IMR-90 (cell line): ENCODE results near the gene IFRD2. TPM values are rescaled to one million over a fixed set of nuclear protein-coding genes. Genes with fewer than 3 reads are reported as not detected.
A peak's percentile ranks its signal among the peaks of the same experiment; 100 is the strongest.

Experiments used
- ATAC-seq: fragments of 200-7000 bp; cut with Tn5 transposase; 2 replicates; pipeline ENCODE4 v1.9.1; 2020; ENCODE audit warnings: low read depth, mild to moderate bottlenecking, moderate library complexity
- BruUV-seq: library from RNA; stranded (reverse); fragments of 400-500 nt; replicated peaks from 2 replicates; lab custom pipeline; 2021; lab: Mats Ljungman, UMichigan
- CTCF ChIA-PET: fragments of 300-600 bp; formaldehyde crosslinking; extraction: SDS; loops from one replicate; lab custom pipeline; 2021; ENCODE audit warnings: antibody characterized with exemption; lab: Yijun Ruan, JAX
- POLR2A ChIA-PET: fragments of 300-600 bp; sonication (Branson Sonifier 250); formaldehyde crosslinking; loops from one replicate; lab custom pipeline; 2022; ENCODE audit warnings: antibody characterized with exemption; ENCODE audit not compliant: unreplicated experiment; lab: Charles Lee
- DNase-seq: peaks from one replicate; pipeline ENCODE4 v3.0.0; 2013
- H2AFZ ChIP-seq: replicated peaks from 2 replicates; pipeline ENCODE3; 2013; ENCODE audit warnings: low read length, mild to moderate bottlenecking; ENCODE audit not compliant: poor library complexity
- H2AK5ac ChIP-seq: 2 replicates; pipeline ENCODE4 v1.6.1; 2013; ENCODE audit warnings: low read depth, low read length, inconsistent platforms
- H2AK9ac ChIP-seq: replicated peaks from 2 replicates; pipeline ENCODE3; 2013; ENCODE audit warnings: mild to moderate bottlenecking, low read depth, low read length, moderate library complexity; ENCODE audit not compliant: poor library complexity
- H2BK120ac ChIP-seq: 2 replicates; pipeline ENCODE4 v1.6.1; 2013; ENCODE audit warnings: low read depth, low read length, inconsistent platforms
- H2BK15ac ChIP-seq: 3 replicates; pipeline ENCODE4 v1.6.1; 2013; ENCODE audit warnings: low read depth, low read length, inconsistent platforms
- H2BK20ac ChIP-seq: 2 replicates; pipeline ENCODE4 v1.6.1; 2013; ENCODE audit warnings: low read depth, mild to moderate bottlenecking, inconsistent platforms, low read length, moderate library complexity
- H2BK5ac ChIP-seq: 2 replicates; pipeline ENCODE4 v1.6.1; 2013; ENCODE audit warnings: mild to moderate bottlenecking, low read depth, low read length, inconsistent platforms; ENCODE audit not compliant: poor library complexity, severe bottlenecking
- H3K14ac ChIP-seq: replicated peaks from 2 replicates; pipeline ENCODE4 v1.6.1; 2013; ENCODE audit warnings: low read depth, low read length, inconsistent platforms
- H3K18ac ChIP-seq: 2 replicates; pipeline ENCODE4 v1.6.1; 2013; ENCODE audit warnings: low read depth, low read length, control low read depth
- H3K23ac ChIP-seq: 2 replicates; pipeline ENCODE4 v1.6.1; 2013; ENCODE audit warnings: low read depth, low read length, inconsistent platforms
- H3K27ac ChIP-seq: 2 replicates; pipeline ENCODE4 v1.5.1; 2013; ENCODE audit warnings: mild to moderate bottlenecking, control low read depth, low read length; ENCODE audit not compliant: insufficient read depth
- H3K27me3 ChIP-seq: 2 replicates; pipeline ENCODE4 v1.6.1; 2013; ENCODE audit warnings: low read length; ENCODE audit not compliant: control insufficient read depth, insufficient read depth
- H3K36me3 ChIP-seq: 2 replicates; pipeline ENCODE4 v1.6.1; 2013; ENCODE audit warnings: low read length, mixed read lengths; ENCODE audit not compliant: control insufficient read depth, insufficient read depth
- H3K4ac ChIP-seq: 2 replicates; pipeline ENCODE4 v1.6.1; 2013; ENCODE audit warnings: low read depth, low read length, inconsistent platforms
- H3K4me1 ChIP-seq: 2 replicates; pipeline ENCODE4 v1.6.1; 2013; ENCODE audit warnings: low read length, mixed read lengths; ENCODE audit not compliant: control insufficient read depth, insufficient read depth
- H3K4me2 ChIP-seq: 2 replicates; pipeline ENCODE4 v1.6.1; 2013; ENCODE audit warnings: low read depth, mild to moderate bottlenecking, control low read depth, low read length, moderate library complexity
- H3K4me3 ChIP-seq: 2 replicates; pipeline ENCODE4 v1.5.1; 2013; ENCODE audit warnings: low read depth, mild to moderate bottlenecking, control low read depth, low read length, moderate library complexity; ENCODE audit not compliant: insufficient read depth
- H3K56ac ChIP-seq: 2 replicates; pipeline ENCODE4 v1.6.1; 2013; ENCODE audit warnings: low read length, inconsistent platforms; ENCODE audit not compliant: insufficient read depth; ENCODE audit errors: extremely low read depth
- H3K79me1 ChIP-seq, 2 experiments: 2 replicates each; pipeline ENCODE4 v1.6.1; 2013; ENCODE audit warnings: low read length in 2 of 2, inconsistent platforms in 1 of 2, low read depth in 1 of 2
- H3K9ac ChIP-seq: 2 replicates; pipeline ENCODE4 v1.6.1; 2013; ENCODE audit warnings: low read depth, low read length, control low read depth
- H3K9me1 ChIP-seq: 2 replicates; pipeline ENCODE4 v1.6.1; 2013; ENCODE audit warnings: low read length, inconsistent platforms; ENCODE audit not compliant: insufficient read depth
- H3K9me3 ChIP-seq: 2 replicates; pipeline ENCODE4 v1.6.1; 2013; ENCODE audit warnings: low read length; ENCODE audit not compliant: control insufficient read depth, insufficient read depth
- H4K20me1 ChIP-seq: 2 replicates; pipeline ENCODE4 v1.6.1; 2013; ENCODE audit warnings: low read length, inconsistent platforms; ENCODE audit not compliant: insufficient read depth
- H4K5ac ChIP-seq: 2 replicates; pipeline ENCODE4 v1.6.1; 2013; ENCODE audit warnings: mild to moderate bottlenecking, low read depth, low read length, control low read depth
- H4K8ac ChIP-seq, 2 experiments: 2 replicates each; pipeline ENCODE4 v1.6.1; 2013; ENCODE audit warnings: low read depth in 2 of 2, low read length in 2 of 2, control low read depth in 1 of 2, inconsistent platforms in 1 of 2
- H4K91ac ChIP-seq: 2 replicates; pipeline ENCODE4 v1.6.1; 2013; ENCODE audit warnings: low read depth, low read length, inconsistent platforms; ENCODE audit not compliant: insufficient read depth
- CHD1 ChIP-seq: IDR thresholded peaks from 2 replicates; pipeline ENCODE4 v1.6.1; 2012; ENCODE audit warnings: low read depth, low read length, improper control_type of control experiment
- FOS ChIP-seq: fragments of 150-350 bp; IDR thresholded peaks from 2 replicates; pipeline ENCODE4 v1.6.1; 2016; ENCODE audit warnings: low read depth, low read length
- MAZ ChIP-seq: IDR thresholded peaks from 2 replicates; pipeline ENCODE4 v1.6.1; 2012; ENCODE audit warnings: low read depth, mild to moderate bottlenecking, low read length, improper control_type of control experiment, moderate library complexity, borderline replicate concordance
- MXI1 ChIP-seq: IDR thresholded peaks from 2 replicates; pipeline ENCODE4 v1.6.1; 2012; ENCODE audit warnings: low read depth, mild to moderate bottlenecking, low read length, moderate library complexity, borderline replicate concordance
- RAD21 ChIP-seq: IDR thresholded peaks from 2 replicates; pipeline ENCODE4 v1.6.1; 2012; ENCODE audit warnings: low read length, improper control_type of control experiment
- RCOR1 ChIP-seq: IDR thresholded peaks from 2 replicates; pipeline ENCODE4 v1.6.1; 2012; ENCODE audit warnings: mild to moderate bottlenecking, low read length, improper control_type of control experiment; ENCODE audit not compliant: insufficient replicate concordance
- SMC3 ChIP-seq: fragments of 150-350 bp; IDR thresholded peaks from 2 replicates; pipeline ENCODE4 v1.6.1; 2016; ENCODE audit warnings: low read depth, mild to moderate bottlenecking, antibody characterized with exemption, low read length, moderate library complexity
- WGBS, 2 experiments: methylation state at CpG; one replicate each; pipeline versions ENCODE4 v1.1.5 to v1.1.7; 2013; ENCODE audit warnings: missing lambda C conversion rate in 2 of 2; ENCODE audit not compliant: insufficient read length in 1 of 2; ENCODE audit errors: extremely low coverage in 2 of 2; 5-methylcytosine and 5-hydroxymethylcytosine counted together
- dilution Hi-C: fragments of 300-500 bp; cut with HindIII; formaldehyde crosslinking; loops from one replicate; pipeline ENCODE4 v1.14.3; 2018; ENCODE audit warnings: low sequenced_read_pairs; ENCODE audit not compliant: unreplicated experiment
- in situ Hi-C: fragments of 300-500 bp; cut with MboI; formaldehyde crosslinking; loops from 3 replicates; pipeline ENCODE4 v1.14.3; 2019; ENCODE audit warnings: low sequenced_read_pairs, inconsistent platforms, mixed read lengths
- intact Hi-C: fragments of 100-400 bp; cut with micrococcal nuclease; formaldehyde crosslinking; loops from 2 replicates; pipeline ENCODE4 v1.10.0; 2022
- polyA plus RNA-seq, 3 experiments: library from polyadenylated mRNA; depleted of rRNA; stranded (reverse); fragments of >200 nt; gene quantifications; 2 replicates each; pipeline ENCODE4 v1.2.3, GENCODE V29; 2012; ENCODE audit warnings: low replicate concordance in 1 of 3
- total RNA-seq: library from RNA; depleted of rRNA; stranded (reverse); fragments of >200 nt; gene quantifications from 2 replicates; pipeline ENCODE4 v1.2.3, GENCODE V29; 2012
- TF ChIP-seq, protein P1 (sequence below): fragments of 150-350 bp; IDR thresholded peaks from 2 replicates; pipeline ENCODE4 v1.6.1; 2016; ENCODE audit warnings: low read depth, mild to moderate bottlenecking, low read length, moderate library complexity, borderline replicate concordance
- TF ChIP-seq, protein P2 (sequence below): fragments of 150-350 bp; IDR thresholded peaks from 2 replicates; pipeline ENCODE4 v1.6.1; 2017; ENCODE audit warnings: mild to moderate bottlenecking, antibody characterized with exemption, low read length, low read depth

Gene IFRD2
- total and polyA plus RNA-seq, 2 of the 4 experiments (the other 2 are of a cell fraction): 52.7 to 79.1 TPM

DNA sequence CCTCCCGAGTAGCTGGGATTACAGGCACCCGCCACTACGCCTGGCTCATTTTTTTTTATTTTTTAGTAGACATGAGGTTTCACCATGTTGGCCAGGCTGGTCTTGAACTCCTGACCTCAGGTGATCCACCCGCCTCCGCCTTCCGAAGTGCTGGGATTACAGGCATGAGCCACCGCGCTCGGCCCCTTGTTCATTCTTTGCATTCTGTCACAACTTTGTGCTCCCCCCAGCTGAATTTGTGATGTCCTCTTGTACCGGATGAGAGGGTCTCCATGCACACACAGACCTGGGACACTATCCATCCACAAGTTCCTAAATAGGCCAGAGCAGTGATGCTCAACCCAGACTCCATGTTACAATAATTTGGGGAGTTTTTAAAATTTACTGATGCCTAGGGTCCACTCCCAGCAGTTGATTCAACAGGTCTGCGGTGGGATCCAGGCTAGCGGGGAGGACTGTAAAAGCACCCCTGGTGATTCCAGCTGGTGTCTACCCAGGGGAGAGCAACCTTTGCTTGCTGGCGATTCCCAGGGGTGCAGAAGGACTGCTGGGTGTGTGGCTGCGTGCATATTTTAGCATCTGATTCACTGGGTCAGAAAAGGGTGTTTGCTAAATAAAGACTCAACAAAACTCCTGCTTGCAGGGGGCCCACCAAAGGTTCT is 47.4 kb upstream of the IFRD2 start:
- Histone ChIP-seq H2AFZ (peak overlapping the region; percentile 94), H3K9me1 (peaks cover 17% of the 10 kb centered on the region), H3K4ac (peak overlapping the region; percentile 39), H2BK15ac (peak overlapping the region; percentile 58; the same call in 1 of the 3 replicates), H4K5ac (no peak overlapping the region), H2AK9ac (peak overlapping the region; percentile 12), H3K14ac (peak overlapping the region; percentile 65), H3K9me3 (no peaks in the 10 kb centered on the region), H3K36me3 (no peaks in the 10 kb centered on the region; the same call in 1 of the 2 replicates), H3K56ac (peak overlapping the region; percentile 4; the same call in 1 of the 2 replicates), H3K4me2 (peak overlapping the region; percentile 79), H3K27me3 (no peaks in the 10 kb centered on the region), H2BK5ac (peak overlapping the region; percentile 82), H3K79me1 (peaks cover 15 to 43% of the 10 kb centered on the region in 2 experiments; a peak in 3 of 4 replicates), H4K91ac (peak overlapping the region; percentile 73), H3K9ac (peak overlapping the region; percentile 69; the same call in 1 of the 2 replicates), H3K4me1 (peaks cover 24% of the 10 kb centered on the region), H4K8ac (peak overlapping the region; percentile 59 to 97), H2AK5ac (peak overlapping the region; percentile 24; the same call in 1 of the 2 replicates), H3K23ac (peak overlapping the region; percentile 34), H2BK120ac (peak overlapping the region; percentile 58), H2BK20ac (peak overlapping the region; percentile 21; the same call in 1 of the 2 replicates), H4K20me1 (peaks cover 22% of the 10 kb centered on the region), H3K18ac (no peak overlapping the region), H3K27ac (no peak overlapping the region), H3K4me3 (peak overlapping the region; percentile 43; the same call in 1 of the 2 replicates)
- CTCF ChIA-PET: no interaction called here
- ATAC-seq (no peak), DNase-seq (peak; percentile 45)
- dilution Hi-C loops (no loop called here), in situ Hi-C loops (loop anchor here (25.0 kb wide), 3 partner anchors 1048 to 1823 kb away; partner anchors contain the start of genes ABHD14B, GPR62, MANF and PCBP4), intact Hi-C loops (no loop called here)
- WGBS, 2 experiments: 97% methylated on average over 5 of the region's 14 CpGs; no CpG with 5 or more reads in 1 of the 2 experiments
- POLR2A ChIA-PET: no interaction called here
- no TSS peak for BruUV-seq
- TF ChIP-seq MAZ: no peak
- TF ChIP-seq, protein P1, sequence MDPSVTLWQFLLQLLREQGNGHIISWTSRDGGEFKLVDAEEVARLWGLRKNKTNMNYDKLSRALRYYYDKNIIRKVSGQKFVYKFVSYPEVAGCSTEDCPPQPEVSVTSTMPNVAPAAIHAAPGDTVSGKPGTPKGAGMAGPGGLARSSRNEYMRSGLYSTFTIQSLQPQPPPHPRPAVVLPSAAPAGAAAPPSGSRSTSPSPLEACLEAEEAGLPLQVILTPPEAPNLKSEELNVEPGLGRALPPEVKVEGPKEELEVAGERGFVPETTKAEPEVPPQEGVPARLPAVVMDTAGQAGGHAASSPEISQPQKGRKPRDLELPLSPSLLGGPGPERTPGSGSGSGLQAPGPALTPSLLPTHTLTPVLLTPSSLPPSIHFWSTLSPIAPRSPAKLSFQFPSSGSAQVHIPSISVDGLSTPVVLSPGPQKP: no peak
- TF ChIP-seq, protein P2, sequence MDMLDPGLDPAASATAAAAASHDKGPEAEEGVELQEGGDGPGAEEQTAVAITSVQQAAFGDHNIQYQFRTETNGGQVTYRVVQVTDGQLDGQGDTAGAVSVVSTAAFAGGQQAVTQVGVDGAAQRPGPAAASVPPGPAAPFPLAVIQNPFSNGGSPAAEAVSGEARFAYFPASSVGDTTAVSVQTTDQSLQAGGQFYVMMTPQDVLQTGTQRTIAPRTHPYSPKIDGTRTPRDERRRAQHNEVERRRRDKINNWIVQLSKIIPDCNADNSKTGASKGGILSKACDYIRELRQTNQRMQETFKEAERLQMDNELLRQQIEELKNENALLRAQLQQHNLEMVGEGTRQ: no peak
- no peak for TF ChIP-seq SMC3
- no peak for TF ChIP-seq CHD1
- no peak for TF ChIP-seq RCOR1
- TF ChIP-seq MXI1: no peak
- no peak for TF ChIP-seq RAD21
- TF ChIP-seq FOS: no peak
